ENCODE measurements around the gene EFCAB9.

- TF ChIP-seq POLR2A (IDR thresholded peaks at IDR 0.05; ENCODE audit: borderline replicate concordance, extremely low read depth, insufficient read depth, insufficient read length) (no peak), JUND (IDR thresholded peaks at IDR 0.05) (no peak), CTCF (IDR thresholded peaks at IDR 0.05 in 2 of 3, conservative IDR thresholded peaks at IDR 0.05 in 1 of 3; ENCODE audit: borderline replicate concordance in 1 of 3, insufficient read depth in 1 of 3, low read depth in 2 of 3, low read length in 2 of 3) (no peak), SIN3A (IDR thresholded peaks at IDR 0.05; ENCODE audit: low read depth) (no peak), MAX (IDR thresholded peaks at IDR 0.05) (no peak), EZH2 (IDR thresholded peaks at IDR 0.05) (no peak), EZH2phosphoT487 (IDR thresholded peaks at IDR 0.05; ENCODE audit: borderline replicate concordance) (no peak), ZNF274 (IDR thresholded peaks at IDR 0.05; ENCODE audit: low read depth, low read length) (no peak), SP1 (IDR thresholded peaks at IDR 0.05; ENCODE audit: low read depth) (no peak), EGR1 (IDR thresholded peaks at IDR 0.05; ENCODE audit: low read depth) (no peak), POLR2AphosphoS5 (IDR thresholded peaks at IDR 0.05; ENCODE audit: low read depth, low read length) (no peak)
- TF ChIP-seq, protein P1, sequence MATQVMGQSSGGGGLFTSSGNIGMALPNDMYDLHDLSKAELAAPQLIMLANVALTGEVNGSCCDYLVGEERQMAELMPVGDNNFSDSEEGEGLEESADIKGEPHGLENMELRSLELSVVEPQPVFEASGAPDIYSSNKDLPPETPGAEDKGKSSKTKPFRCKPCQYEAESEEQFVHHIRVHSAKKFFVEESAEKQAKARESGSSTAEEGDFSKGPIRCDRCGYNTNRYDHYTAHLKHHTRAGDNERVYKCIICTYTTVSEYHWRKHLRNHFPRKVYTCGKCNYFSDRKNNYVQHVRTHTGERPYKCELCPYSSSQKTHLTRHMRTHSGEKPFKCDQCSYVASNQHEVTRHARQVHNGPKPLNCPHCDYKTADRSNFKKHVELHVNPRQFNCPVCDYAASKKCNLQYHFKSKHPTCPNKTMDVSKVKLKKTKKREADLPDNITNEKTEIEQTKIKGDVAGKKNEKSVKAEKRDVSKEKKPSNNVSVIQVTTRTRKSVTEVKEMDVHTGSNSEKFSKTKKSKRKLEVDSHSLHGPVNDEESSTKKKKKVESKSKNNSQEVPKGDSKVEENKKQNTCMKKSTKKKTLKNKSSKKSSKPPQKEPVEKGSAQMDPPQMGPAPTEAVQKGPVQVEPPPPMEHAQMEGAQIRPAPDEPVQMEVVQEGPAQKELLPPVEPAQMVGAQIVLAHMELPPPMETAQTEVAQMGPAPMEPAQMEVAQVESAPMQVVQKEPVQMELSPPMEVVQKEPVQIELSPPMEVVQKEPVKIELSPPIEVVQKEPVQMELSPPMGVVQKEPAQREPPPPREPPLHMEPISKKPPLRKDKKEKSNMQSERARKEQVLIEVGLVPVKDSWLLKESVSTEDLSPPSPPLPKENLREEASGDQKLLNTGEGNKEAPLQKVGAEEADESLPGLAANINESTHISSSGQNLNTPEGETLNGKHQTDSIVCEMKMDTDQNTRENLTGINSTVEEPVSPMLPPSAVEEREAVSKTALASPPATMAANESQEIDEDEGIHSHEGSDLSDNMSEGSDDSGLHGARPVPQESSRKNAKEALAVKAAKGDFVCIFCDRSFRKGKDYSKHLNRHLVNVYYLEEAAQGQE (IDR thresholded peaks at IDR 0.05; ENCODE audit: low read depth): no peak
These were observed 41.3 kb downstream of the EFCAB9 start for GRCh38 chr5:172235132-172235780.
